NCI-H128 (cell line): ENCODE measurements around the gene PCDH1.
"Not testable (repeated sequence)": the region's sequence is repeated elsewhere in the genome, so short reads cannot be mapped to it uniquely, and the experiment has no call there.

Source experiments
- DNase-seq: peaks from one replicate; lab custom pipeline; 2025; ENCODE audit not compliant: unreplicated experiment; lab: John Stamatoyannopoulos, UW

Gene PCDH1

GRCh38 chr5:141839015-141839513, 39.1 kb downstream of the PCDH1 start:
- DNase-seq, result no peak

- no peak for DNase-seq
These were observed 39.7 kb downstream of the PCDH1 start for GRCh38 chr5:141838326-141839014.

GRCh38 chr5:141835928-141836670, 42.1 kb downstream of the PCDH1 start:
- no peak for DNase-seq

- DNase-seq, result no peak
These were observed 43.9 kb downstream of the PCDH1 start for GRCh38 chr5:141834331-141834730.

- DNase-seq, result no peak
These were observed 46.1 kb downstream of the PCDH1 start for GRCh38 chr5:141832131-141832530.

GRCh38 chr5:141828162-141828561, 50.0 kb downstream of the PCDH1 start:
- DNase-seq, result no peak

GRCh38 chr5:141826674-141827073, 51.5 kb downstream of the PCDH1 start:
- no peak for DNase-seq

- DNase-seq, result no peak
These were observed 52.2 kb downstream of the PCDH1 start for GRCh38 chr5:141825791-141826560.

GRCh38 chr5:141825241-141825671, 53.0 kb downstream of the PCDH1 start:
- DNase-seq, result no peak

GRCh38 chr5:141824717-141825116, 53.5 kb downstream of the PCDH1 start:
- no peak for DNase-seq

GRCh38 chr5:141823056-141823455, 55.2 kb downstream of the PCDH1 start:
- DNase-seq, result no peak

GRCh38 chr5:141822144-141822543, 56.1 kb downstream of the PCDH1 start:
- no peak for DNase-seq

- DNase-seq, result no peak
These were observed 56.7 kb downstream of the PCDH1 start for GRCh38 chr5:141821430-141821925.

GRCh38 chr5:141820686-141821085, 57.5 kb downstream of the PCDH1 start:
- not testable (repeated sequence) for DNase-seq

- DNase-seq, result no peak
These were observed 60.6 kb downstream of the PCDH1 start for GRCh38 chr5:141817631-141818030.

GRCh38 chr5:141816598-141817399, 61.4 kb downstream of the PCDH1 start:
- no peak for DNase-seq

GRCh38 chr5:141815796-141816180, 62.4 kb downstream of the PCDH1 start:
- no peak for DNase-seq

- DNase-seq, result no peak
These were observed 63.0 kb downstream of the PCDH1 start for GRCh38 chr5:141815051-141815795.

- DNase-seq, result no peak
These were observed 63.9 kb downstream of the PCDH1 start for GRCh38 chr5:141814064-141814964.
